ENCODE measurements around the gene GNA15.
A peak's percentile ranks its signal among the peaks of the same experiment; 100 is the strongest.
"Not testable (repeated sequence)": the region's sequence is repeated elsewhere in the genome, so short reads cannot be mapped to it uniquely, and the experiment has no call there.

GNA15 gene

DNA sequence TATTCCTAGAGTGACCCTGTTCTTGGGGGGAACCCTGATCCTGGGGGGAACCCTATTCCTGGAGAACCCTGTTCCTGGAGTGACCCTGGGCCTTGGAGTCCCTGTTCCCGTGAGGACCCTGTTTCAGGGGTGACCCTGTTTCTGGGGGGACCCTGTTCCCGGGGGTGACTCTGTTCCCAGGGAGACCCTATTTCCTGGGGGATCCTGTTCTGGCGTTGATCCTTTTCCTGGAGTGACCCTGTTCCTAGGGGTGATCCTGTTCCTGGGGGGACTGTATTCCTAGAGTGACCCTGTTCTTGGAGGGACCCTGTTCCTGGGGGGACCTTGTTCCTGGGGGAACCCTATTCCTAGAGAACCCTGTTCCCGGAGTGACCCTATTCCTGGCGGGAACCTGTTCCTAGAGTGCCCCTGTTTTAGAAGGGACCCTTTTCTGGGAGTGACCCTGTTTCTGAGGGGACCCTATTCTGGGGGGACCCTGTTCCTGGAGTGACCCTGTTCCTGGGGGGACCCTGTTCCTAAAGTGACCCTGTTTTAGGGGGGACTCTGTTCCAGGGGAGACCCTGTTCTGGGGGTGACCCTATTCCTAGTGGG, 15.0 kb downstream of the GNA15 start:
- TF ChIP-seq, protein P1, sequence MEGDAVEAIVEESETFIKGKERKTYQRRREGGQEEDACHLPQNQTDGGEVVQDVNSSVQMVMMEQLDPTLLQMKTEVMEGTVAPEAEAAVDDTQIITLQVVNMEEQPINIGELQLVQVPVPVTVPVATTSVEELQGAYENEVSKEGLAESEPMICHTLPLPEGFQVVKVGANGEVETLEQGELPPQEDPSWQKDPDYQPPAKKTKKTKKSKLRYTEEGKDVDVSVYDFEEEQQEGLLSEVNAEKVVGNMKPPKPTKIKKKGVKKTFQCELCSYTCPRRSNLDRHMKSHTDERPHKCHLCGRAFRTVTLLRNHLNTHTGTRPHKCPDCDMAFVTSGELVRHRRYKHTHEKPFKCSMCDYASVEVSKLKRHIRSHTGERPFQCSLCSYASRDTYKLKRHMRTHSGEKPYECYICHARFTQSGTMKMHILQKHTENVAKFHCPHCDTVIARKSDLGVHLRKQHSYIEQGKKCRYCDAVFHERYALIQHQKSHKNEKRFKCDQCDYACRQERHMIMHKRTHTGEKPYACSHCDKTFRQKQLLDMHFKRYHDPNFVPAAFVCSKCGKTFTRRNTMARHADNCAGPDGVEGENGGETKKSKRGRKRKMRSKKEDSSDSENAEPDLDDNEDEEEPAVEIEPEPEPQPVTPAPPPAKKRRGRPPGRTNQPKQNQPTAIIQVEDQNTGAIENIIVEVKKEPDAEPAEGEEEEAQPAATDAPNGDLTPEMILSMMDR (IDR thresholded peaks at IDR 0.05; ENCODE audit: insufficient read depth, low read depth, low read length, missing control alignments) = no peak
- H3K4me3 ChIP-seq (ENCODE audit: low read depth, low read length) = no peak overlapping the region

DNA sequence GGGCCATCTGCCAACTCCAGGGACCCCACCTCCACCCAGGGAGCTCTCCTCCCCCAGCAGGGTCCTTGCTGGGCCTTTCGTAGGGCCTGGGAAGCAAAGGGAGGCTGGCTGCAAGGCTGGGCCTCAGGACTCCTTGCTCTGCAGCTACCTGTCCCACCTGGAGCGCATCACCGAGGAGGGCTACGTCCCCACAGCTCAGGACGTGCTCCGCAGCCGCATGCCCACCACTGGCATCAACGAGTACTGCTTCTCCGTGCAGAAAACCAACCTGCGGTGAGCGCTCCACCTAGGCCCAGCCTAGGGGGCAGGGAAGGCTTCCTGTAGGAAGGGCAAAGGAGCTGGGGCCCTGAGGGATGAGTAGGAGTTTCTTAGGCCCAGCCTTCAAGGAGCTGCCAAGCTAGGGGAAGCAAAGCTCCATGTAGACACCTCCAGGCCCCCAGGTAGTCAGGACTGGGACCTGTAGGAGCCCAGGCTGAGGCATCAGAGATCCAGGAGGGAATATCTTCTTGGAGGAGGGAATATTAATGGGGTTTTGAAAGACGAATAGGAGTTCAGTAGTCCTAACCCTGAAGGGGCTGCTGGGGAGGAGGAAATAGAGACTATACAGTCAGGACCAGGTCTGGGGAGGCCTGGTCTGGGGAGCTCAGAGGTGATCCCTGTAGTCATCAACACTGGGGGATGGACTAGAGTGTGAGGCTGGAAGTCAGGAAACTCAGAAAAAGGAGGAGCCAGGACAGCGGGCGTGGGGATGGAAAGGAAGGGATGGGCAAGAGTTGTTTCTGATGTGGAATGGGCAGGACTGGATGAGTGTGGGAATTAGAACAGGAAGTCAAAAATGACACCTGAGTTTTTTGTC, 16.0 kb downstream of the GNA15 start:
- no peak for DNase-seq (ENCODE audit: low read depth)
- TF ChIP-seq, protein P1 (IDR thresholded peaks at IDR 0.05; ENCODE audit: insufficient read depth, low read depth, low read length, missing control alignments) = no peak
- H3K4me3 ChIP-seq (ENCODE audit: low read depth, low read length) = no peak overlapping the region

More for the DNA sequence above, 15.0 kb downstream of the GNA15 start:
- no peak for DNase-seq (ENCODE audit: low read depth)

DNA sequence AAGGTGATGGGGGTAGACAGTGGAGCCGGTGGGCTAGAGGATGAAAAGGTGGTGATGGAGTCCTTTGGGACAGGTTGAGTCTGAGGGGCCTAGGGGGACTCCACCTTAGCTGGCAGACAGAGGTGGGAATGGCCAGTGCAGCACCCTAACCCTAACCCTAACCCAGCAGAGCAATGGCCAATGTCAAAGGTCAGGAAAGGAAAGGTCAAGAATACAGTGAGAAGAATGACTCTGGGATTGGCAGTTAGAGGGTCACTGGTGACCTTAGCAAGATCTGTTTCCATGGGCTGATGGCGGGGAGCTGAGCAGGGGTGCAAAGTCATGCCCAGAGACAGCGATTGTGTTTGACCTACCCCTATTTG, 16.6 kb downstream of the GNA15 start:
- no peak overlapping the region for H3K4me3 ChIP-seq (ENCODE audit: low read depth, low read length)
- DNase-seq (ENCODE audit: low read depth) = no peak
- TF ChIP-seq, protein P1 (IDR thresholded peaks at IDR 0.05; ENCODE audit: insufficient read depth, low read depth, low read length, missing control alignments) = no peak

DNA sequence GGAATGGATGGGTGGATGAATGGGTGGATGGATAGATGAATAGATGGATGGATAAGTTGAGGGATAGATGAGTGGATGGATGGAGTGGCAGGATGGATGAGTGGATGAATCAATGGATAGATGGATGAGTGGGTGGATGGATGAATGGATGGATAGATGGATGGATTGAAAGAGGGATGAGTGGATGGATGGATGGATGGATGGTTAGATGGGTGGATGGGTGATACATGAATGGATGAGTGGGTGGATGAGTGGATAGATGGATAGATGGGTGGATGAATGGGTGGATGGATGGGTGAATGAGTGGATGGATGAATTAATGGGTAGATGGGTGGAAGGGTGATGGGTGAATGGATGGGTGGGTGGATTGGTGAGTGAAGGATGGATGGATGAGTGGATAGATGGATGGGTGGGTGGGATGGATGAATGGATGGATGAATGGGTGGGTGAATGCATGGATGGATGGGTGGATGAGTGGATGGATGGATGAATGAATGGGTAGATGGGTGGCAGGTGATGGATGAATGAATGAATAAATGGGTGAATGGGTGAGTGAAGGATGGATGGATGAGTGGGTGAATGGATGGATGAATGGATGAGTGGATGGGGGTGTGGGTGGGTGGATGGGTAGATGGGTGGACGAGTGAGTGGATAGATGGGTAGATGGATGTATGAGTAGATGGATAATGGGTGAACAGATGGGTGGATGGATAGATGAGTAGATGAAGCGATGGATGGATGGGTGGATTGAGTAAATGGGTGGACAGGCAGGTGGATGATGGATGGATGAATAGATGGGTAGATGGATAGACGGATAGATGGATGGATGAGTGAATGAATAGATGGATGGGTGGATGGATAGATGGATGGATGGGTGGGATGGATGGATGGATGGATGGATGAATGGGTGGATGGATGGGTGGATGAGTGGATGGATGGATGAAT, 17.7 kb downstream of the GNA15 start:
- H3K4me3 ChIP-seq (ENCODE audit: low read depth, low read length) = no peak overlapping the region
- no peak for DNase-seq (ENCODE audit: low read depth)
- TF ChIP-seq, protein P1 (IDR thresholded peaks at IDR 0.05; ENCODE audit: insufficient read depth, low read depth, low read length, missing control alignments) = no peak

DNA sequence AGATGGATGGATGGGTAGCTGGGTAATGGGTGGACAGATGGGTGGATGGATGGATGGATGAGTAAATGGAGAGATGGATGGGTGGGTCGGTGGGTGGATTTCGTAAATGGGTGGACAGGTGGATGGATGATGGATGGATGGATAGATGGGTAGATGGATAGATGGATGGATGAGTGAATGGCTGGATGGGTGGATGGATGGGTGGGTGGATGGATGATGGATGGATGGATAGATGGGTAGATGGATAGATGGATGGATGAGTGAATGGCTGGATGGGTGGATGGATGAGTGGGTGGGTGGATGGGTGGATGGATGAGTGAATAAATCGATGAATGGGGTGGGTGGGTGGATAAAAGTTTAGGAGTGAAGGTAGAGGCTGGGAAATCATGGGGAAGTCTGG, 18.6 kb downstream of the GNA15 start:
- not testable (repeated sequence) for DNase-seq (ENCODE audit: low read depth)
- H3K4me3 ChIP-seq (ENCODE audit: low read depth, low read length) = peak overlapping the region; percentile 45

DNA sequence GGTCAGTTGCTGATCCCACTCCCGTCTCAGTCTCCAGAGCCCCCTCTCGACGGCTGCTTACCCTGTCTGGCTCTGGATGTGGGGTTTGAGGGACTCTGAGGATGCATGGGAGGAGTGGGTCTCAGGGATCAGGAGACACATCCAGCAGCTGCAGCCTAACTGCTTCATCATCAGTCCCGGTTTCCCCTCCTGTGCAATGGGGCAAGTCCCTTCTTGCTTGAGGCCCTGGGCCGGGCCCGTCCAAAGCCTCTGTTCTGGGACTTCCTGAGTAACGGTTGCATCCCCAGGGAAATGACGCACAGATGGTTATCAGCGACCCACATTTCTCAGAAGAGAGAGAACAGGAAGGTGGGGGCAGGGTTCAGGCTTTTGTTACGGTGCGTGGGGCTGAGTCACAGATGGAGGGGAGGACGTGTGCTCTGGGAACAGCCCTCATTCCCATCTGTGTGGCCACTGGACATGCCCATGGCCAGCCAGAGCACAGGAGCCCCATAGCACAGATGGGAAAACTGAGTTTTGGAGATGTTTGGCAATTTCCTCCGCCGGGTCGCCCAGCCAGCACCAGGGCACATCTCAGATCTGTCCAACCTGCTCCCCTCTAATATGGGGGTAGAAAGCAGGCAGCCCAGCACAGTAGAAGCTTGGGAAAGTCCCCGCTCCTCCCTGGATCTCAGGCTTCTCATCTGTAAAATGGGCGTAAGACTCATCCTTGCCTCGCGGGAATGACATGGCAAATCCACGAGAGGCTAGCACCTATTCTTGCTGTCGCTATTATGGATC, 19.3 kb downstream of the GNA15 start:
- TF ChIP-seq, protein P1 (IDR thresholded peaks at IDR 0.05; ENCODE audit: insufficient read depth, low read depth, low read length, missing control alignments) = no peak
- peak overlapping the region; percentile 45 for H3K4me3 ChIP-seq (ENCODE audit: low read depth, low read length)

More for the DNA sequence above, 19.3 kb downstream of the GNA15 start:
- peak; percentile 96 for DNase-seq (ENCODE audit: low read depth)
